IMR-90 (cell line): ENCODE results near the gene NDRG4. TPM values are rescaled to one million over a fixed set of nuclear protein-coding genes. Genes with fewer than 3 reads are reported as not detected.

Experiments
- ATAC-seq: fragments of 200-7000 bp; cut with Tn5 transposase; 2 replicates; pipeline ENCODE4 v1.9.1; 2020; ENCODE audit warnings: low read depth, mild to moderate bottlenecking, moderate library complexity
- BruUV-seq: library from RNA; stranded (reverse); fragments of 400-500 nt; replicated peaks from 2 replicates; lab custom pipeline; 2021; lab: Mats Ljungman, UMichigan
- CTCF ChIA-PET: fragments of 300-600 bp; formaldehyde crosslinking; extraction: SDS; loops from one replicate; lab custom pipeline; 2021; ENCODE audit warnings: antibody characterized with exemption; lab: Yijun Ruan, JAX
- POLR2A ChIA-PET: fragments of 300-600 bp; sonication (Branson Sonifier 250); formaldehyde crosslinking; loops from one replicate; lab custom pipeline; 2022; ENCODE audit warnings: antibody characterized with exemption; ENCODE audit not compliant: unreplicated experiment; lab: Charles Lee
- DNase-seq: peaks from one replicate; pipeline ENCODE4 v3.0.0; 2013
- H2AFZ ChIP-seq: replicated peaks from 2 replicates; pipeline ENCODE3; 2013; ENCODE audit warnings: low read length, mild to moderate bottlenecking; ENCODE audit not compliant: poor library complexity
- H2AK5ac ChIP-seq: 2 replicates; pipeline ENCODE4 v1.6.1; 2013; ENCODE audit warnings: low read depth, low read length, inconsistent platforms
- H2AK9ac ChIP-seq: replicated peaks from 2 replicates; pipeline ENCODE3; 2013; ENCODE audit warnings: mild to moderate bottlenecking, low read depth, low read length, moderate library complexity; ENCODE audit not compliant: poor library complexity
- H2BK120ac ChIP-seq: 2 replicates; pipeline ENCODE4 v1.6.1; 2013; ENCODE audit warnings: low read depth, low read length, inconsistent platforms
- H2BK15ac ChIP-seq: 3 replicates; pipeline ENCODE4 v1.6.1; 2013; ENCODE audit warnings: low read depth, low read length, inconsistent platforms
- H2BK20ac ChIP-seq: 2 replicates; pipeline ENCODE4 v1.6.1; 2013; ENCODE audit warnings: low read depth, mild to moderate bottlenecking, inconsistent platforms, low read length, moderate library complexity
- H2BK5ac ChIP-seq: 2 replicates; pipeline ENCODE4 v1.6.1; 2013; ENCODE audit warnings: mild to moderate bottlenecking, low read depth, low read length, inconsistent platforms; ENCODE audit not compliant: poor library complexity, severe bottlenecking
- H3K14ac ChIP-seq: replicated peaks from 2 replicates; pipeline ENCODE4 v1.6.1; 2013; ENCODE audit warnings: low read depth, low read length, inconsistent platforms
- H3K18ac ChIP-seq: 2 replicates; pipeline ENCODE4 v1.6.1; 2013; ENCODE audit warnings: low read depth, low read length, control low read depth
- H3K23ac ChIP-seq: 2 replicates; pipeline ENCODE4 v1.6.1; 2013; ENCODE audit warnings: low read depth, low read length, inconsistent platforms
- H3K27ac ChIP-seq: 2 replicates; pipeline ENCODE4 v1.5.1; 2013; ENCODE audit warnings: mild to moderate bottlenecking, control low read depth, low read length; ENCODE audit not compliant: insufficient read depth
- H3K27me3 ChIP-seq: 2 replicates; pipeline ENCODE4 v1.6.1; 2013; ENCODE audit warnings: low read length; ENCODE audit not compliant: control insufficient read depth, insufficient read depth
- H3K36me3 ChIP-seq: 2 replicates; pipeline ENCODE4 v1.6.1; 2013; ENCODE audit warnings: low read length, mixed read lengths; ENCODE audit not compliant: control insufficient read depth, insufficient read depth
- H3K4ac ChIP-seq: 2 replicates; pipeline ENCODE4 v1.6.1; 2013; ENCODE audit warnings: low read depth, low read length, inconsistent platforms
- H3K4me1 ChIP-seq: 2 replicates; pipeline ENCODE4 v1.6.1; 2013; ENCODE audit warnings: low read length, mixed read lengths; ENCODE audit not compliant: control insufficient read depth, insufficient read depth
- H3K4me2 ChIP-seq: 2 replicates; pipeline ENCODE4 v1.6.1; 2013; ENCODE audit warnings: low read depth, mild to moderate bottlenecking, control low read depth, low read length, moderate library complexity
- H3K4me3 ChIP-seq: 2 replicates; pipeline ENCODE4 v1.5.1; 2013; ENCODE audit warnings: low read depth, mild to moderate bottlenecking, control low read depth, low read length, moderate library complexity; ENCODE audit not compliant: insufficient read depth
- H3K56ac ChIP-seq: 2 replicates; pipeline ENCODE4 v1.6.1; 2013; ENCODE audit warnings: low read length, inconsistent platforms; ENCODE audit not compliant: insufficient read depth; ENCODE audit errors: extremely low read depth
- H3K79me1 ChIP-seq, 2 experiments: 2 replicates each; pipeline ENCODE4 v1.6.1; 2013; ENCODE audit warnings: low read length in 2 of 2, inconsistent platforms in 1 of 2, low read depth in 1 of 2
- H3K9ac ChIP-seq: 2 replicates; pipeline ENCODE4 v1.6.1; 2013; ENCODE audit warnings: low read depth, low read length, control low read depth
- H3K9me1 ChIP-seq: 2 replicates; pipeline ENCODE4 v1.6.1; 2013; ENCODE audit warnings: low read length, inconsistent platforms; ENCODE audit not compliant: insufficient read depth
- H3K9me3 ChIP-seq: 2 replicates; pipeline ENCODE4 v1.6.1; 2013; ENCODE audit warnings: low read length; ENCODE audit not compliant: control insufficient read depth, insufficient read depth
- H4K20me1 ChIP-seq: 2 replicates; pipeline ENCODE4 v1.6.1; 2013; ENCODE audit warnings: low read length, inconsistent platforms; ENCODE audit not compliant: insufficient read depth
- H4K5ac ChIP-seq: 2 replicates; pipeline ENCODE4 v1.6.1; 2013; ENCODE audit warnings: mild to moderate bottlenecking, low read depth, low read length, control low read depth
- H4K8ac ChIP-seq, 2 experiments: 2 replicates each; pipeline ENCODE4 v1.6.1; 2013; ENCODE audit warnings: low read depth in 2 of 2, low read length in 2 of 2, control low read depth in 1 of 2, inconsistent platforms in 1 of 2
- H4K91ac ChIP-seq: 2 replicates; pipeline ENCODE4 v1.6.1; 2013; ENCODE audit warnings: low read depth, low read length, inconsistent platforms; ENCODE audit not compliant: insufficient read depth
- BHLHE40 ChIP-seq: fragments of 150-350 bp; IDR thresholded peaks from 2 replicates; pipeline ENCODE4 v1.6.1; 2016; ENCODE audit warnings: mild to moderate bottlenecking, low read depth, low read length
- CEBPB ChIP-seq: IDR thresholded peaks from 2 replicates; pipeline ENCODE4 v1.6.1; 2012; ENCODE audit warnings: low read depth, low read length, improper control_type of control experiment
- MAFK ChIP-seq: IDR thresholded peaks from 2 replicates; pipeline ENCODE4 v1.6.1; 2012; ENCODE audit warnings: low read depth, low read length, improper control_type of control experiment
- MAZ ChIP-seq: IDR thresholded peaks from 2 replicates; pipeline ENCODE4 v1.6.1; 2012; ENCODE audit warnings: low read depth, mild to moderate bottlenecking, low read length, improper control_type of control experiment, moderate library complexity, borderline replicate concordance
- NFE2L2 ChIP-seq: fragments of 150-350 bp; IDR thresholded peaks from 2 replicates; pipeline ENCODE4 v1.6.1; 2016; ENCODE audit warnings: low read depth, mild to moderate bottlenecking, low read length
- RAD21 ChIP-seq: IDR thresholded peaks from 2 replicates; pipeline ENCODE4 v1.6.1; 2012; ENCODE audit warnings: low read length, improper control_type of control experiment
- RCOR1 ChIP-seq: IDR thresholded peaks from 2 replicates; pipeline ENCODE4 v1.6.1; 2012; ENCODE audit warnings: mild to moderate bottlenecking, low read length, improper control_type of control experiment; ENCODE audit not compliant: insufficient replicate concordance
- RFX5 ChIP-seq: IDR thresholded peaks from 2 replicates; pipeline ENCODE4 v1.8.0; 2012; ENCODE audit warnings: low read depth, mild to moderate bottlenecking, low read length, moderate library complexity
- SMC3 ChIP-seq: fragments of 150-350 bp; IDR thresholded peaks from 2 replicates; pipeline ENCODE4 v1.6.1; 2016; ENCODE audit warnings: low read depth, mild to moderate bottlenecking, antibody characterized with exemption, low read length, moderate library complexity
- WGBS, 2 experiments: methylation state at CpG; one replicate each; pipeline versions ENCODE4 v1.1.5 to v1.1.7; 2013; ENCODE audit warnings: missing lambda C conversion rate in 2 of 2; ENCODE audit not compliant: insufficient read length in 1 of 2; ENCODE audit errors: extremely low coverage in 2 of 2; 5-methylcytosine and 5-hydroxymethylcytosine counted together
- dilution Hi-C: fragments of 300-500 bp; cut with HindIII; formaldehyde crosslinking; loops from one replicate; pipeline ENCODE4 v1.14.3; 2018; ENCODE audit warnings: low sequenced_read_pairs; ENCODE audit not compliant: unreplicated experiment
- in situ Hi-C: fragments of 300-500 bp; cut with MboI; formaldehyde crosslinking; loops from 3 replicates; pipeline ENCODE4 v1.14.3; 2019; ENCODE audit warnings: low sequenced_read_pairs, inconsistent platforms, mixed read lengths
- intact Hi-C: fragments of 100-400 bp; cut with micrococcal nuclease; formaldehyde crosslinking; loops from 2 replicates; pipeline ENCODE4 v1.10.0; 2022
- polyA plus RNA-seq, 3 experiments: library from polyadenylated mRNA; depleted of rRNA; stranded (reverse); fragments of >200 nt; gene quantifications; 2 replicates each; pipeline ENCODE4 v1.2.3, GENCODE V29; 2012; ENCODE audit warnings: low replicate concordance in 1 of 3
- total RNA-seq: library from RNA; depleted of rRNA; stranded (reverse); fragments of >200 nt; gene quantifications from 2 replicates; pipeline ENCODE4 v1.2.3, GENCODE V29; 2012
- TF ChIP-seq, protein P1 (sequence below): conservative IDR thresholded peaks from 2 replicates; pipeline ENCODE4 v1.5.1; 2012; ENCODE audit warnings: mild to moderate bottlenecking, low read depth, low read length, improper control_type of control experiment
- TF ChIP-seq, protein P2 (sequence below): fragments of 150-350 bp; IDR thresholded peaks from 2 replicates; pipeline ENCODE4 v1.6.1; 2016; ENCODE audit warnings: low read depth, mild to moderate bottlenecking, low read length, moderate library complexity, borderline replicate concordance

The NDRG4 gene
- total and polyA plus RNA-seq, 2 of the 4 experiments (the other 2 are of a cell fraction) = 10.9 to 23.5 TPM

DNA sequence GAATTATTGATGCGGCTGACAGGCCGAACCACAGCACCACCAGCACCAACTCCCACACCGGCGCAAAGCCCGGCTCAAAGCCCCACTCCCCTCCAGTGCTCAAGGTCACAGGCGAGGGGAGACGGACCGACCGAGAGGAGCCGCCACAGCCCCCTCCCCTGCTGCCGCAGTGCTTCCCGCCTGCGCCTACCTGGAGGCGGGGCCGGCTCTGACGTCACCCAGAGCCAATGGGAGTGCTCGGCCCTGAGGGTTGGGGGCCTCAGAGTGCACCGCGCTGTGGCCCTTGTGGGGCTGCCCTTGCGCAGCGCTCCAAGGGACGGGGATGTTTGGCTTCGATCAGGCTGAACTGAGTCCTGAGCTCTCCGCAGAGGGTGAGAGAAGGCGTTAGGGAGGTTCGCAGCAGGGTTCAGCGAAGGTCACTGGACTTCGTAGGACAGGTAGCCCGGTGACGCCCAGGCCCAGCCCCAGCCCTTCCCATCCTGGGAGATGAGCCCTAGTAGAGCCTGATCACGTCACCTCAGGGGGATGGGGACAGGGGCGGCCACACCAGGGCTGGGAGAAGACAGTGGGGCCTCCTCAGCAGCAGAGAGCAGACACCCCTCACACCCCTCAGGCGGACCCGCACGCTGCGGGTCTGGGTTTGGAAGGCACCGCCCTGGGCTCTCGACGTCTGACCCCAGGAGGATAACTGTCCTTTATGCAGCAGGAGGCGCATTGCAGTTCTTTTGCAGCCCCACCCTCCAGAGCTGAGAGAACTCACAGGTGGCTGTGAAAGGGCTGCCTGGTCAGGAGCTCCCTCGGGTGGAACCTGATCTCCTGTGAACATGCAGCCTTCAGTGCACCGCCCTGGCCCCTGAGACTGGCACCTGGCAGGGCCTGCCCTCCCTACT, 1.5 kb downstream of the NDRG4 start (continued):
- TF ChIP-seq MAFK (no peak), CEBPB (no peak)

DNA sequence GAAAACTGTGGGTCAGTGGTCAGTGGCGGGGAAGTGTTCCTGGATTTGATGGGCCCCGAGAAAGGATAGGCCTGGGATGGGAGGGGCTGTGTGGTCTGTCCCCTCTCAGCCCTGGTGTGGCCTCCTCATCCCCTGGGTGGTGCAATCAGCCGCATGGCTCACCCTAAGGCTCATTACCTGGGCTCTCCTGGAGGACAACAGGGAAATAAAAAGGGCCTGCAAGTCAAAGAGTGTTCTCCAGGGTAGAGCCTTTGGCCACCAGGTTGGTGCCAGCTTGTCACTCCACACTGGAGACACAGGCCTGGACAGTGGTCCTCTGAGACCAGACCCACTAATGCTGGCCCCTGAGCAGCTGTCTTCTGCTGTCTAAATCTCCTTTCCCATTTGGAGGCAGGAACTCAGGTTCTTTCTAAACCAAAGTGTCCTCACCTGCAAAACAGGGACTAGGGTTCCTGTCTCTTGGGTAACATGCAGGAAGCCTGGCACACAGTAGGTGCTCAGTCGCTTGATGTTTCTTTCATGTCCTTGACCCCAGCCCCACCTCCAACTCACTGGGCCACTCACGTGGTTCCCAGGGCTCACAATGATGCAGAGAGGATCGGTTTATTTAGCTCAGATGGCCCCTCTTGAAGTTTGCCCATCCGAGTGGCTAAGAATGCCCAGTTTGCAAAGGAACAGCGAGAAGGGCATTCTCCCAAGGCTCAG, 2.4 kb downstream of the NDRG4 start:
- no peak overlapping the region for H2BK5ac ChIP-seq
- no peak overlapping the region for H4K5ac ChIP-seq
- no peaks in the 10 kb centered on the region for H4K20me1 ChIP-seq
- H3K27me3 ChIP-seq = no peaks in the 10 kb centered on the region; the same call in 1 of the 2 replicates
- H3K4me3 ChIP-seq = no peak overlapping the region
- no peak overlapping the region for H3K18ac ChIP-seq
- peaks cover 6% of the 10 kb centered on the region; the same call in 1 of the 2 replicates for H3K4me1 ChIP-seq
- H3K4me2 ChIP-seq = no peak overlapping the region
- H3K4ac ChIP-seq = no peak overlapping the region
- intact Hi-C loops = no loop called here
- BruUV-seq = no TSS peak
- no peak overlapping the region for H2AK9ac ChIP-seq
- ATAC-seq (no peak), DNase-seq (no peak)
- 82% methylated on average over 3 of the region's 8 CpGs; no CpG with 5 or more reads in 1 of the 2 experiments for WGBS, 2 experiments
- H3K9me1 ChIP-seq = 0 out of 2 replicates have a peak, but pooled peaks cover 4% of the 10 kb centered on the region
- H3K23ac ChIP-seq = no peak overlapping the region
- no peak overlapping the region for H3K56ac ChIP-seq
- ChIA-PET POLR2A (no interaction called here), CTCF (no interaction called here)
- no peak overlapping the region for H3K14ac ChIP-seq
- H4K8ac ChIP-seq = no peak overlapping the region
- 0 out of 2 replicates have a peak, but pooled peaks cover 3% of the 10 kb centered on the region for H3K36me3 ChIP-seq
- no peaks in the 10 kb centered on the region for H3K9me3 ChIP-seq
- in situ Hi-C loops = no loop called here
- no peak overlapping the region for H2BK120ac ChIP-seq
- H4K91ac ChIP-seq = no peak overlapping the region
- H2BK15ac ChIP-seq = no peak overlapping the region
- H3K79me1 ChIP-seq = 0 out of 4 replicates have a peak, but pooled peaks cover 0 to 7% of the 10 kb centered on the region in 2 experiments
- H2AFZ ChIP-seq = peak overlapping the region; percentile 37
- no peak overlapping the region for H2BK20ac ChIP-seq
- H2AK5ac ChIP-seq = no peak overlapping the region
- dilution Hi-C loops = no loop called here
- H3K27ac ChIP-seq = no peak overlapping the region
- H3K9ac ChIP-seq = no peak overlapping the region
- TF ChIP-seq BHLHE40 (no peak), MAFK (no peak), RAD21 (no peak), RFX5 (no peak), RCOR1 (no peak), NFE2L2 (no peak), MAZ (no peak), SMC3 (no peak), CEBPB (no peak)
- TF ChIP-seq, protein P1, sequence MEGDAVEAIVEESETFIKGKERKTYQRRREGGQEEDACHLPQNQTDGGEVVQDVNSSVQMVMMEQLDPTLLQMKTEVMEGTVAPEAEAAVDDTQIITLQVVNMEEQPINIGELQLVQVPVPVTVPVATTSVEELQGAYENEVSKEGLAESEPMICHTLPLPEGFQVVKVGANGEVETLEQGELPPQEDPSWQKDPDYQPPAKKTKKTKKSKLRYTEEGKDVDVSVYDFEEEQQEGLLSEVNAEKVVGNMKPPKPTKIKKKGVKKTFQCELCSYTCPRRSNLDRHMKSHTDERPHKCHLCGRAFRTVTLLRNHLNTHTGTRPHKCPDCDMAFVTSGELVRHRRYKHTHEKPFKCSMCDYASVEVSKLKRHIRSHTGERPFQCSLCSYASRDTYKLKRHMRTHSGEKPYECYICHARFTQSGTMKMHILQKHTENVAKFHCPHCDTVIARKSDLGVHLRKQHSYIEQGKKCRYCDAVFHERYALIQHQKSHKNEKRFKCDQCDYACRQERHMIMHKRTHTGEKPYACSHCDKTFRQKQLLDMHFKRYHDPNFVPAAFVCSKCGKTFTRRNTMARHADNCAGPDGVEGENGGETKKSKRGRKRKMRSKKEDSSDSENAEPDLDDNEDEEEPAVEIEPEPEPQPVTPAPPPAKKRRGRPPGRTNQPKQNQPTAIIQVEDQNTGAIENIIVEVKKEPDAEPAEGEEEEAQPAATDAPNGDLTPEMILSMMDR = no peak
- TF ChIP-seq, protein P2, sequence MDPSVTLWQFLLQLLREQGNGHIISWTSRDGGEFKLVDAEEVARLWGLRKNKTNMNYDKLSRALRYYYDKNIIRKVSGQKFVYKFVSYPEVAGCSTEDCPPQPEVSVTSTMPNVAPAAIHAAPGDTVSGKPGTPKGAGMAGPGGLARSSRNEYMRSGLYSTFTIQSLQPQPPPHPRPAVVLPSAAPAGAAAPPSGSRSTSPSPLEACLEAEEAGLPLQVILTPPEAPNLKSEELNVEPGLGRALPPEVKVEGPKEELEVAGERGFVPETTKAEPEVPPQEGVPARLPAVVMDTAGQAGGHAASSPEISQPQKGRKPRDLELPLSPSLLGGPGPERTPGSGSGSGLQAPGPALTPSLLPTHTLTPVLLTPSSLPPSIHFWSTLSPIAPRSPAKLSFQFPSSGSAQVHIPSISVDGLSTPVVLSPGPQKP = no peak
